Body of pancreas (tissue), 4 donors: ENCODE measurements around the gene GPS2.

Source experiments
- CTCF ChIP-seq, 7 experiments: fragments of 450-650 bp in 4 of 7; fragments of 200-600 bp in 3 of 7; sonication (generic) in 3 of 7; IDR thresholded peaks; one replicate each; pipeline ENCODE4 v1.5.1; 2016 to 2019; ENCODE audit warnings: antibody characterized with exemption in 7 of 7
- POLR2A ChIP-seq, 3 donors: fragments of 450-650 bp; IDR thresholded peaks; one replicate each; pipeline ENCODE4 v1.6.1; 2016; ENCODE audit warnings: antibody characterized with exemption in 3 of 3, mild to moderate bottlenecking in 2 of 3

- TF ChIP-seq CTCF (IDR thresholded peaks at IDR 0.05) = no peak
- TF ChIP-seq POLR2A (IDR thresholded peaks at IDR 0.05) = no peak
Measured at GRCh38 chr17:7283471-7284216, 31.5 kb downstream of the GPS2 start.
